K562 (cell line): Measurements from ENCODE around the gene NAB1. TPM values are rescaled to one million over a fixed set of nuclear protein-coding genes. Genes with fewer than 3 reads are reported as not detected.

ENCODE experiments used
- ATAC-seq: fragments of 200-7000 bp; cut with Tn5 transposase; 3 replicates; pipeline ENCODE4 v1.9.1; 2020; ENCODE audit warnings: moderate library complexity
- BruUV-seq: library from RNA; stranded (reverse); fragments of 400-500 nt; replicated peaks from 2 replicates; lab custom pipeline; 2021; lab: Mats Ljungman, UMichigan
- CTCF ChIA-PET: fragments of 300-600 bp; formaldehyde crosslinking; extraction: SDS; loops from one replicate; lab custom pipeline; 2021; ENCODE audit warnings: low intra/inter-chr PET ratio; lab: Yijun Ruan, JAX
- POLR2A ChIA-PET: fragments of 300-600, 350-650 bp; sonication (Branson Sonifier 250); formaldehyde crosslinking; extraction: SDS; loops from one replicate; lab custom pipeline; 2021; ENCODE audit warnings: antibody characterized with exemption, inconsistent platforms; lab: Yijun Ruan, JAX
- DNase-seq, 4 experiments: peaks; one replicate each; pipeline versions ENCODE4 v3.0.0 to v3.0.0-alpha.2; 2011 to 2018; ENCODE audit warnings: low spot score in 3 of 4, mixed read lengths in 3 of 4; ENCODE audit errors: extremely low read depth in 1 of 4
- FAIRE-seq: peaks from 2 replicates; lab custom pipeline; 2011; peaks lifted over from hg19 to GRCh38; lab: Jason Lieb, UNC
- H2AFZ ChIP-seq: 2 replicates; pipeline ENCODE4 v1.6.0; 2011; ENCODE audit warnings: low read depth, low read length, control low read depth, inconsistent platforms
- H3K27ac ChIP-seq: fragments of 200-600 bp; 3 replicates; pipeline ENCODE4 v1.8.0; 2011; ENCODE audit warnings: low read depth, mild to moderate bottlenecking, control low read depth, inconsistent platforms, low read length, moderate library complexity, mixed read lengths; ENCODE audit errors: extremely low read depth
- H3K27me3 ChIP-seq, 2 experiments: fragments of 300-600 bp in 1 of 2; 2 replicates in 1 of 2; 3 replicates in 1 of 2; pipeline versions ENCODE4 v1.6.0 to v1.8.0; 2011; ENCODE audit warnings: inconsistent platforms in 2 of 2, low read length in 2 of 2, mild to moderate bottlenecking in 1 of 2, mixed read lengths in 1 of 2, moderate library complexity in 1 of 2; ENCODE audit not compliant: control insufficient read depth in 2 of 2, insufficient read depth in 2 of 2
- H3K36me3 ChIP-seq: fragments of 300-600 bp; 3 replicates; pipeline ENCODE4 v1.8.0; 2011; ENCODE audit warnings: mild to moderate bottlenecking, low read length, inconsistent platforms; ENCODE audit not compliant: control insufficient read depth, insufficient read depth
- H3K4me1 ChIP-seq, 2 experiments: fragments of 200-600 bp in 1 of 2; replicated peaks in 1 of 2; 2 replicates in 1 of 2; 3 replicates in 1 of 2; pipeline versions ENCODE4 v1.5.1 to v1.8.0; 2011; ENCODE audit warnings: inconsistent platforms in 2 of 2, low read length in 2 of 2, mild to moderate bottlenecking in 1 of 2, mixed read lengths in 1 of 2, moderate library complexity in 1 of 2; ENCODE audit not compliant: control insufficient read depth in 2 of 2, insufficient read depth in 2 of 2
- H3K4me2 ChIP-seq: 2 replicates; pipeline ENCODE4 v1.6.1; 2011; ENCODE audit warnings: low read length, control low read depth, inconsistent platforms, mixed read lengths; ENCODE audit not compliant: insufficient read depth
- H3K4me3 ChIP-seq: fragments of 200-600 bp; sonication (generic), shearing (Covaris generic); 2 replicates; pipeline ENCODE4 v1.5.1; 2016; ENCODE audit warnings: control low read depth, inconsistent platforms
- H3K79me2 ChIP-seq: fragments of 200-600 bp; 3 replicates; pipeline ENCODE4 v1.8.0; 2011; ENCODE audit warnings: low read length, inconsistent platforms; ENCODE audit not compliant: control insufficient read depth, insufficient read depth
- H3K9ac ChIP-seq, 2 experiments: 2 replicates each; pipeline versions ENCODE4 v1.6.0 to v1.6.1; 2011; ENCODE audit warnings: low read depth in 2 of 2, low read length in 2 of 2, control low read depth in 1 of 2, inconsistent platforms in 1 of 2, mild to moderate bottlenecking in 1 of 2, mixed read lengths in 1 of 2; ENCODE audit not compliant: insufficient read depth in 1 of 2
- H3K9me1 ChIP-seq: one replicate; pipeline ENCODE4 v1.6.0; 2011; ENCODE audit warnings: inconsistent platforms, mild to moderate bottlenecking, low read length, moderate library complexity; ENCODE audit not compliant: control insufficient read depth, insufficient read depth
- H3K9me3 ChIP-seq: replicated peaks from 2 replicates; pipeline ENCODE4 v1.5.1; 2011; ENCODE audit warnings: low read depth, low read length, inconsistent platforms; ENCODE audit not compliant: control insufficient read depth, insufficient read depth
- H4K20me1 ChIP-seq: replicated peaks from 2 replicates; pipeline ENCODE4 v1.6.1; 2011; ENCODE audit warnings: low read length, inconsistent platforms, mixed read lengths; ENCODE audit not compliant: control insufficient read depth, insufficient read depth
- EHMT2 ChIP-seq: fragments of 450-650 bp; IDR thresholded peaks from 2 replicates; pipeline ENCODE4 v1.6.1; 2018; ENCODE audit warnings: antibody characterized with exemption
- ETV1 ChIP-seq: fragments of 450-650 bp; conservative IDR thresholded peaks from 2 replicates; pipeline ENCODE4 v1.6.1; 2016; ENCODE audit warnings: missing genetic modification characterization, control low read depth, low read depth, missing compliant biosample characterization
- ETV5 ChIP-seq: sonication (generic); formaldehyde crosslinking; IDR thresholded peaks from 2 replicates; pipeline ENCODE4 v1.4.0; 2020; ENCODE audit warnings: low read depth, mild to moderate bottlenecking, missing genetic modification reagents
- LCOR ChIP-seq: sonication (generic); formaldehyde crosslinking; IDR thresholded peaks from 2 replicates; pipeline ENCODE4 v1.8.0; 2022; ENCODE audit warnings: mild to moderate bottlenecking, missing genetic modification reagents
- MAFK ChIP-seq: IDR thresholded peaks from 2 replicates; pipeline ENCODE4 v1.6.1; 2011; ENCODE audit warnings: low read length, improper control_type of control experiment
- NELFE ChIP-seq: IDR thresholded peaks from 2 replicates; pipeline ENCODE4 v1.6.1; 2011; ENCODE audit warnings: mild to moderate bottlenecking; ENCODE audit not compliant: insufficient read depth, insufficient read length
- RCOR1 ChIP-seq, 2 experiments: IDR thresholded peaks; 2 replicates each; pipeline ENCODE4 v1.6.1; 2012; ENCODE audit warnings: low read depth in 2 of 2, low read length in 2 of 2, borderline replicate concordance in 1 of 2, improper control_type of control experiment in 1 of 2
- TGIF2 ChIP-seq: sonication (generic); formaldehyde crosslinking; IDR thresholded peaks from 2 replicates; pipeline ENCODE4 v1.8.1; 2022; ENCODE audit warnings: mild to moderate bottlenecking, missing genetic modification reagents, moderate library complexity
- ZNF23 ChIP-seq: fragments of 250-450 bp; sonication (Bioruptor Pico); IDR thresholded peaks from 2 replicates; pipeline ENCODE4 v1.4.0; 2020; ENCODE audit warnings: mild to moderate bottlenecking
- ZNF507 ChIP-seq: conservative IDR thresholded peaks from 2 replicates; pipeline ENCODE4 v1.6.1; 2017; ENCODE audit warnings: missing genetic modification characterization, missing compliant biosample characterization
- ZNF766 ChIP-seq: fragments of 200-800 bp; sonication (Bioruptor generic); conservative IDR thresholded peaks from 2 replicates; pipeline ENCODE4 v1.6.1; 2016; ENCODE audit warnings: missing genetic modification characterization, missing compliant biosample characterization
- in situ Hi-C: fragments of 300-500 bp; cut with MboI; formaldehyde crosslinking; loops from 4 replicates; pipeline ENCODE4 v1.15.0; 2018; ENCODE audit warnings: inconsistent platforms, mixed read lengths
- intact Hi-C: fragments of 100-400 bp; cut with micrococcal nuclease; formaldehyde crosslinking; loops from 2 replicates; pipeline ENCODE4 v1.14.2; 2022
- polyA plus RNA-seq, 8 experiments: library from polyadenylated mRNA; depleted of rRNA in 4 of 8; stranded (reverse) in 5 of 8; unstranded in 3 of 8; fragments of >200 nt; fragmentation: Nextera tagmentation in 2 of 8; fragmentation: Illumina TruSeq in 1 of 8; extraction: Ambion mirVana in 2 of 8; extraction: Trizol in 1 of 8; gene quantifications; 2 replicates each; pipeline versions ENCODE4 v1.2.1 to v1.2.3, GENCODE V29; 2011 to 2014; ENCODE audit warnings: inconsistent platforms in 1 of 8, missing spikeins in 1 of 8
- total RNA-seq, 7 experiments: library from RNA; depleted of rRNA in 6 of 7; stranded (reverse); fragments of >200 nt in 6 of 7; fragmentation: Illumina TruSeq in 2 of 7; extraction: Trizol in 2 of 7; gene quantifications; 2 replicates each; pipeline versions ENCODE4 v1.2.1 to v1.2.3, GENCODE V29; 2011 to 2021; ENCODE audit warnings: low replicate concordance in 1 of 7
- TF ChIP-seq, protein P1 (sequence below): fragments of 250-450 bp; sonication (Bioruptor Pico); IDR thresholded peaks from 2 replicates; pipeline ENCODE4 v1.4.0; 2020; ENCODE audit warnings: mild to moderate bottlenecking, moderate library complexity
- TF ChIP-seq, protein P2 (sequence below): fragments of 450-650 bp; IDR thresholded peaks from 2 replicates; pipeline ENCODE4 v1.6.1; 2017; ENCODE audit warnings: antibody characterized with exemption, mild to moderate bottlenecking
- TF ChIP-seq, protein P3 (sequence below): fragments of 450-650 bp; IDR thresholded peaks from 2 replicates; pipeline ENCODE4 v1.6.1; 2016; ENCODE audit warnings: antibody characterized with exemption

NAB1 gene
- total and polyA plus RNA-seq, 9 of the 15 experiments (the other 6 are each of a cell fraction or from before 2014, with no cell fraction given) = 3.1 to 23.0 (median 16.3) TPM

DNA sequence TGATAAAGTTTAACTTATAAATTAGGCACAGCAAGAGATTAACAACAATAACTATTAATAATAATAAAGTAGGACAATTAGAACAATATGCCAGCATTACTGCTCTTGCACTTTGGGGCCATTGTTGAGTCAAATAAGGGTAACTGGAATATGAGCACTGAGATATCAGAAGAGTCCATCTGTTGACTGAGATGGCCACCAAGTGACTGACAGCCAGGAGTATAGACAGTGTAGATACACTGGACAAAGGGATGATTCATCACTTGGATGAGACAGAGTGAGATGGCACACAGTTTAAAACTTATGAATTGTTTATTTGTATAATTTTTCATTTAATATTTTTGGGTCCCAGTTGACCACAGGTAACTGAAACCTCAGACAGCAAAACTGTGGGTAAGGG, 20.0 kb downstream of the NAB1 start:
- H3K27ac ChIP-seq = peak overlapping the region; percentile 31; the same call in 1 of the 3 replicates
- peak; percentile 38 to 74 (median 56) for DNase-seq
- TF ChIP-seq TGIF2 (no peak), LCOR (CRISPR knock-in tag) (no peak), ETV1 (tag) (no peak), ZNF23 (no peak), ZNF507 (tag) (no peak), ETV5 (CRISPR knock-in tag) (no peak), NELFE (no peak), EHMT2 (peak; percentile 78), RCOR1 (IDR thresholded peaks at IDR 0.05; ENCODE audit: borderline replicate concordance in 1 of 2, low read depth in 2 of 2, low read length in 2 of 2) (peak in 1 of 2 experiments; percentile 76; a peak in 1 of 4 replicates), MAFK (no peak), ZNF766 (no peak)
- TF ChIP-seq, protein P1, sequence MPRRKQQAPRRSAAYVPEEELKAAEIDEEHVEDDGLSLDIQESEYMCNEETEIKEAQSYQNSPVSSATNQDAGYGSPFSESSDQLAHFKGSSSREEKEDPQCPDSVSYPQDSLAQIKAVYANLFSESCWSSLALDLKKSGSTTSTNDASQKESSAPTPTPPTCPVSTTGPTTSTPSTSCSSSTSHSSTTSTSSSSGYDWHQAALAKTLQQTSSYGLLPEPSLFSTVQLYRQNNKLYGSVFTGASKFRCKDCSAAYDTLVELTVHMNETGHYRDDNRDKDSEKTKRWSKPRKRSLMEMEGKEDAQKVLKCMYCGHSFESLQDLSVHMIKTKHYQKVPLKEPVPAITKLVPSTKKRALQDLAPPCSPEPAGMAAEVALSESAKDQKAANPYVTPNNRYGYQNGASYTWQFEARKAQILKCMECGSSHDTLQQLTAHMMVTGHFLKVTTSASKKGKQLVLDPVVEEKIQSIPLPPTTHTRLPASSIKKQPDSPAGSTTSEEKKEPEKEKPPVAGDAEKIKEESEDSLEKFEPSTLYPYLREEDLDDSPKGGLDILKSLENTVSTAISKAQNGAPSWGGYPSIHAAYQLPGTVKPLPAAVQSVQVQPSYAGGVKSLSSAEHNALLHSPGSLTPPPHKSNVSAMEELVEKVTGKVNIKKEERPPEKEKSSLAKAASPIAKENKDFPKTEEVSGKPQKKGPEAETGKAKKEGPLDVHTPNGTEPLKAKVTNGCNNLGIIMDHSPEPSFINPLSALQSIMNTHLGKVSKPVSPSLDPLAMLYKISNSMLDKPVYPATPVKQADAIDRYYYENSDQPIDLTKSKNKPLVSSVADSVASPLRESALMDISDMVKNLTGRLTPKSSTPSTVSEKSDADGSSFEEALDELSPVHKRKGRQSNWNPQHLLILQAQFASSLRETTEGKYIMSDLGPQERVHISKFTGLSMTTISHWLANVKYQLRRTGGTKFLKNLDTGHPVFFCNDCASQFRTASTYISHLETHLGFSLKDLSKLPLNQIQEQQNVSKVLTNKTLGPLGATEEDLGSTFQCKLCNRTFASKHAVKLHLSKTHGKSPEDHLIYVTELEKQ (CRISPR knock-in tag) = no peak
- TF ChIP-seq, protein P2, sequence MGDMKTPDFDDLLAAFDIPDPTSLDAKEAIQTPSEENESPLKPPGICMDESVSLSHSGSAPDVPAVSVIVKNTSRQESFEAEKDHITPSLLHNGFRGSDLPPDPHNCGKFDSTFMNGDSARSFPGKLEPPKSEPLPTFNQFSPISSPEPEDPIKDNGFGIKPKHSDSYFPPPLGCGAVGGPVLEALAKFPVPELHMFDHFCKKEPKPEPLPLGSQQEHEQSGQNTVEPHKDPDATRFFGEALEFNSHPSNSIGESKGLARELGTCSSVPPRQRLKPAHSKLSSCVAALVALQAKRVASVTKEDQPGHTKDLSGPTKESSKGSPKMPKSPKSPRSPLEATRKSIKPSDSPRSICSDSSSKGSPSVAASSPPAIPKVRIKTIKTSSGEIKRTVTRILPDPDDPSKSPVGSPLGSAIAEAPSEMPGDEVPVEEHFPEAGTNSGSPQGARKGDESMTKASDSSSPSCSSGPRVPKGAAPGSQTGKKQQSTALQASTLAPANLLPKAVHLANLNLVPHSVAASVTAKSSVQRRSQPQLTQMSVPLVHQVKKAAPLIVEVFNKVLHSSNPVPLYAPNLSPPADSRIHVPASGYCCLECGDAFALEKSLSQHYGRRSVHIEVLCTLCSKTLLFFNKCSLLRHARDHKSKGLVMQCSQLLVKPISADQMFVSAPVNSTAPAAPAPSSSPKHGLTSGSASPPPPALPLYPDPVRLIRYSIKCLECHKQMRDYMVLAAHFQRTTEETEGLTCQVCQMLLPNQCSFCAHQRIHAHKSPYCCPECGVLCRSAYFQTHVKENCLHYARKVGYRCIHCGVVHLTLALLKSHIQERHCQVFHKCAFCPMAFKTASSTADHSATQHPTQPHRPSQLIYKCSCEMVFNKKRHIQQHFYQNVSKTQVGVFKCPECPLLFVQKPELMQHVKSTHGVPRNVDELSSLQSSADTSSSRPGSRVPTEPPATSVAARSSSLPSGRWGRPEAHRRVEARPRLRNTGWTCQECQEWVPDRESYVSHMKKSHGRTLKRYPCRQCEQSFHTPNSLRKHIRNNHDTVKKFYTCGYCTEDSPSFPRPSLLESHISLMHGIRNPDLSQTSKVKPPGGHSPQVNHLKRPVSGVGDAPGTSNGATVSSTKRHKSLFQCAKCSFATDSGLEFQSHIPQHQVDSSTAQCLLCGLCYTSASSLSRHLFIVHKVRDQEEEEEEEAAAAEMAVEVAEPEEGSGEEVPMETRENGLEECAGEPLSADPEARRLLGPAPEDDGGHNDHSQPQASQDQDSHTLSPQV = no peak
- TF ChIP-seq, protein P3, sequence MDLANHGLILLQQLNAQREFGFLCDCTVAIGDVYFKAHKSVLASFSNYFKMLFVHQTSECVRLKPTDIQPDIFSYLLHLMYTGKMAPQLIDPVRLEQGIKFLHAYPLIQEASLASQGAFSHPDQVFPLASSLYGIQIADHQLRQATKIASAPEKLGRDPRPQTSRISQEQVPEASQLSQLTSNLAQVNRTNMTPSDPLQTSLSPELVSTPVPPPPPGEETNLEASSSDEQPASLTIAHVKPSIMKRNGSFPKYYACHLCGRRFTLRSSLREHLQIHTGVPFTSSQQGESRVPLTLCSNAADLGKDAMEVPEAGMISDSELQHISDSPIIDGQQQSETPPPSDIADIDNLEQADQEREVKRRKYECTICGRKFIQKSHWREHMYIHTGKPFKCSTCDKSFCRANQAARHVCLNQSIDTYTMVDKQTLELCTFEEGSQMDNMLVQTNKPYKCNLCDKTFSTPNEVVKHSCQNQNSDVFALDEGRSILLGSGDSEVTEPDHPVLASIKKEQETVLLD = no peak

More for the DNA sequence above, 20.0 kb downstream of the NAB1 start:
- Histone ChIP-seq H3K4me3 (no peak overlapping the region), H3K36me3 (peaks cover 37% of the 10 kb centered on the region), H2AFZ (no peak overlapping the region), H3K9me3 (no peaks in the 10 kb centered on the region), H3K9me1 (no peaks in the 10 kb centered on the region), H3K4me1 (peaks cover 0 to 6% of the 10 kb centered on the region in 2 experiments; a peak in 2 of 5 replicates), H3K27me3 (no peaks in the 10 kb centered on the region), H3K4me2 (no peak overlapping the region), H3K9ac (no peak overlapping the region), H4K20me1 (no peaks in the 10 kb centered on the region), H3K79me2 (peaks cover 55% of the 10 kb centered on the region)
- BruUV-seq = no TSS peak
- ChIA-PET CTCF (no interaction called here), POLR2A (no interaction called here)
- ATAC-seq (peak; percentile 93), FAIRE-seq (peak; percentile 94)
- intact Hi-C loops (no loop called here), in situ Hi-C loops (no loop called here)
